OCI-LY3 (cell line): ENCODE measurements around the gene REEP6.

Experiments
- H2AFZ ChIP-seq: fragments of 200-600, 300-600 bp; shearing (Covaris generic); 2 replicates; pipeline ENCODE4 v1.6.0; 2014; ENCODE audit warnings: antibody characterized with exemption, low read depth, low read length
- H3K27ac ChIP-seq: fragments of 200-600, 300-600 bp; sonication (generic); 2 replicates; pipeline ENCODE4 v1.5.1; 2014; ENCODE audit warnings: mild to moderate bottlenecking, low read length, moderate library complexity, mixed read lengths
- H3K27me3 ChIP-seq: fragments of 200-600, 300-600 bp; sonication (generic); 2 replicates; pipeline ENCODE4 v1.6.1; 2014; ENCODE audit warnings: low read depth, low read length, mixed read lengths
- H3K36me3 ChIP-seq: fragments of 200-600, 300-600 bp; sonication (generic); replicated peaks from 2 replicates; pipeline ENCODE3; 2014; ENCODE audit warnings: low read depth, low read length, mixed read lengths
- H3K4me1 ChIP-seq: fragments of 300-600, 200-600 bp; sonication (generic); 2 replicates; pipeline ENCODE4 v1.6.1; 2014; ENCODE audit warnings: low read length, mixed read lengths
- H3K4me2 ChIP-seq: fragments of 200-600, 300-600 bp; sonication (generic); 2 replicates; pipeline ENCODE4 v1.6.1; 2014; ENCODE audit warnings: low read length, mixed read lengths
- H3K4me3 ChIP-seq: fragments of 300-600, 200-600 bp; sonication (generic); 2 replicates; pipeline ENCODE4 v1.5.1; 2014; ENCODE audit warnings: antibody characterized with exemption, mild to moderate bottlenecking, low read length, moderate library complexity
- H3K79me2 ChIP-seq: fragments of 300-600, 200-600 bp; shearing (Covaris generic); 2 replicates; pipeline ENCODE4 v1.6.1; 2014; ENCODE audit warnings: mild to moderate bottlenecking, low read length, mixed read lengths
- H3K9ac ChIP-seq: fragments of 300-600, 200-600 bp; shearing (Covaris generic); 2 replicates; pipeline ENCODE4 v1.6.0; 2014; ENCODE audit warnings: mild to moderate bottlenecking, low read length, moderate library complexity
- H3K9me3 ChIP-seq: fragments of 200-600, 300-600 bp; shearing (Covaris generic); 2 replicates; pipeline ENCODE4 v1.6.1; 2014; ENCODE audit warnings: low read length, mixed read lengths; ENCODE audit not compliant: insufficient read depth
- H4K20me1 ChIP-seq: fragments of 200-600, 300-600 bp; sonication (generic); 2 replicates; pipeline ENCODE4 v1.6.1; 2016; ENCODE audit warnings: low read length, mixed read lengths; ENCODE audit not compliant: insufficient read depth
- EZH2phosphoT487 ChIP-seq: fragments of 200-600 bp; shearing (Covaris generic); IDR thresholded peaks from 2 replicates; pipeline ENCODE4 v1.6.1; 2018; ENCODE audit warnings: antibody characterized with exemption, mixed run types, low read depth
- TF ChIP-seq, protein P1 (sequence below): fragments of 200-600, 300-600 bp; sonication (generic); IDR thresholded peaks from 2 replicates; pipeline ENCODE4 v1.5.1; 2014; ENCODE audit warnings: antibody characterized with exemption, low read length, low read depth

REEP6 gene

DNA sequence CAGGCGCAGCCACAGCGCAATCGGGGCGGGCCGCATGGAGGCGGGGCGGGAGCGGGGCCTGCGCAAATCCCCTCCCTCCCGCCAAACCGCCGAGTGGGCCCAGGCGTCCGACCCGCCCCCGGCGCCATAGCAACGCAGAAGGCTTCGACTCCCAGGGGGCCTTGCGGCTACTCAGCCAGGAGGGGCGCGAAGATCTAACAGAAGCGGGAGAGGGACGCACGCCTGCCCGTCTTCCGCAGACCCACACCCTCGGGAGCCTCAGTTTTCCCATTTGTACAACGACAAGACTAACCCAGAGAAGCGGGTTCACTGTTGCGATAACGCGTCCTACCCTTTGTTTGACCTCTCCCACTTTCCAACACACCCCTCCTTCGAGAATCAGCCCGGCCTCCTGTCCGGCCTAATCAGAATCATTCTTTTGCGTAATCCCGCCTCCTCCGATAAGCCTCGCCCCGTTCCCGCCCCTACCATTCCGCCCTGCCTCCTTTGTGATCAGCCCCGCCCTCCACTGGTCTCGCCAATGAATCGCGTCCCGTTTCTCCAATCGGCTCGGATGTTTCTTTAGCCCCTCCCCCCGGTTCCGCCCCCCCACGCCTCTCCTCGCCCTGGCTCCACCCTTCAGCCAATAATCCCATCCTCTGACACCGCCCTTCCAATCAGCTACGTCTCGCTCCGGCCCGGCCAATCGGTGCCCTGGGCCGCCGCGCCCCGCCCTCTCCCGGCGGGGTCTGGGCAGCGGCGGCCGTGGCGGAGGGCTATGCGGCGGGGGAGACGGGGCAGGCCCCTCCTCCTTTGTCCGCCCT, 469 bp upstream of the REEP6 start, which contains the start of gene PCSK4:
Gene PCSK4 (minus strand): TSS at position 40 of the 803 bp plus-strand sequence. CDS start 4 bp downstream, at position 36.
- H3K27ac ChIP-seq, result no peak within 1 kb of the TSS
- no peaks in the 10 kb centered on the region for H3K27me3 ChIP-seq
- H3K4me2 ChIP-seq, result no peak within 1 kb of the TSS
- H2AFZ ChIP-seq, result no peak within 1 kb of the TSS
- no peaks in the 10 kb centered on the region for H3K4me1 ChIP-seq
- H3K9ac ChIP-seq, result no peak within 1 kb of the TSS
- no peaks in the 10 kb centered on the region for H3K79me2 ChIP-seq
- H3K36me3 ChIP-seq, result no peaks in the 10 kb centered on the region
- H3K9me3 ChIP-seq, result no peaks in the 10 kb centered on the region
- no peak within 1 kb of the TSS for H3K4me3 ChIP-seq
- no peak for TF ChIP-seq EZH2phosphoT487
- TF ChIP-seq, protein P1, sequence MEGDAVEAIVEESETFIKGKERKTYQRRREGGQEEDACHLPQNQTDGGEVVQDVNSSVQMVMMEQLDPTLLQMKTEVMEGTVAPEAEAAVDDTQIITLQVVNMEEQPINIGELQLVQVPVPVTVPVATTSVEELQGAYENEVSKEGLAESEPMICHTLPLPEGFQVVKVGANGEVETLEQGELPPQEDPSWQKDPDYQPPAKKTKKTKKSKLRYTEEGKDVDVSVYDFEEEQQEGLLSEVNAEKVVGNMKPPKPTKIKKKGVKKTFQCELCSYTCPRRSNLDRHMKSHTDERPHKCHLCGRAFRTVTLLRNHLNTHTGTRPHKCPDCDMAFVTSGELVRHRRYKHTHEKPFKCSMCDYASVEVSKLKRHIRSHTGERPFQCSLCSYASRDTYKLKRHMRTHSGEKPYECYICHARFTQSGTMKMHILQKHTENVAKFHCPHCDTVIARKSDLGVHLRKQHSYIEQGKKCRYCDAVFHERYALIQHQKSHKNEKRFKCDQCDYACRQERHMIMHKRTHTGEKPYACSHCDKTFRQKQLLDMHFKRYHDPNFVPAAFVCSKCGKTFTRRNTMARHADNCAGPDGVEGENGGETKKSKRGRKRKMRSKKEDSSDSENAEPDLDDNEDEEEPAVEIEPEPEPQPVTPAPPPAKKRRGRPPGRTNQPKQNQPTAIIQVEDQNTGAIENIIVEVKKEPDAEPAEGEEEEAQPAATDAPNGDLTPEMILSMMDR, result no peak
- H4K20me1 ChIP-seq, result no peaks in the 10 kb centered on the region

DNA sequence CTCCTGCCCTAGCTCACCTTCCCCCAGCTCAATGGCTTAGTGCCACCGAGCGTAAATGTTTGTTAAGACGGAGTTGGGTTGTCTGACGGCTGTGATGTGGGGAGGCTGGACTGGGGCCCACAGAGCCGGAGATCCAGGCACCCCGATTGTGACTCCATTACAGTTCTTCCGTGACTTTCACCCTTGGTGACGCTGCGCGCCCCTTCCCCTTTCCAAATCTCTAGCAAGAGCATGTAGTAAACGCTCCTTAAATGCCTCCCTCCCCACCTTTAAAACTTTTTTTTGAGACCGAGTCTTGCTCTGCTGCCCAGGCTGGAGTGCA, 829 bp downstream of the REEP6 start:
- Histone ChIP-seq H3K9me3 (no peaks in the 10 kb centered on the region), H3K4me1 (no peaks in the 10 kb centered on the region), H3K79me2 (no peaks in the 10 kb centered on the region), H3K9ac (no peak overlapping the region), H3K36me3 (no peaks in the 10 kb centered on the region), H3K27me3 (no peaks in the 10 kb centered on the region), H3K27ac (no peak overlapping the region), H3K4me2 (no peak overlapping the region), H3K4me3 (no peak overlapping the region), H2AFZ (no peak overlapping the region), H4K20me1 (no peaks in the 10 kb centered on the region)
- no peak for TF ChIP-seq EZH2phosphoT487
- TF ChIP-seq, protein P1, result no peak

DNA sequence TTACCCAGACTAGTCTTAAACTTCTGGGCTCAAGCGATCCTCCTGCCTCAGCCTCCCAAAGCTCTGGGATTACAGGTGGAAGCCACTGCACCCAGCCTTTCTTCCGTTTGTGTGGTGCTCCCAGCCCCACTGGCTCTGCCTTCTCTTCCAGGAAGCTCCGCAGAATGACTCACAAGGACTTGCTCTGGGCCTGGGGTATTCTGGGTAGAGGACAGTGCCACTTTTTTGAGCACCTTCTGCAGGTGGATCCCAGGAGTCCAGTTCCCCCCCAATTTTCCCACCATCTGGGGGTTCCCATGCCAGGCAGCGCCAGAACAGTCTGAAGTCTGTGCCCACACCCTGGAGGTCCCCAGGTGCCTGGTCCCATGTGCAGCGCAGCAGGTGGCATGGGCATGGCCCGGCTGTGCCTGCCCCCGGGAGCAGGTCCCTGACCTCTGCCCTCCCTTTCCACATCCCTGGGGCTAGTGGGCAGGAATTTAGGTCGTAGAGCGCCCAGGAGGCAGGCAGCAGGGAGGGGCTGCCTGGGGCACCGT, 1.6 kb downstream of the REEP6 start:
- H4K20me1 ChIP-seq, result no peaks in the 10 kb centered on the region
- no peak for TF ChIP-seq EZH2phosphoT487
- TF ChIP-seq, protein P1, result no peak
- no peak overlapping the region for H3K4me3 ChIP-seq
- no peak overlapping the region for H3K9ac ChIP-seq
- H3K9me3 ChIP-seq, result no peaks in the 10 kb centered on the region
- H3K4me2 ChIP-seq, result no peak overlapping the region
- no peaks in the 10 kb centered on the region for H3K79me2 ChIP-seq
- no peaks in the 10 kb centered on the region for H3K27me3 ChIP-seq
- H2AFZ ChIP-seq, result no peak overlapping the region
- no peak overlapping the region for H3K27ac ChIP-seq
- no peaks in the 10 kb centered on the region for H3K4me1 ChIP-seq
- no peaks in the 10 kb centered on the region for H3K36me3 ChIP-seq

DNA sequence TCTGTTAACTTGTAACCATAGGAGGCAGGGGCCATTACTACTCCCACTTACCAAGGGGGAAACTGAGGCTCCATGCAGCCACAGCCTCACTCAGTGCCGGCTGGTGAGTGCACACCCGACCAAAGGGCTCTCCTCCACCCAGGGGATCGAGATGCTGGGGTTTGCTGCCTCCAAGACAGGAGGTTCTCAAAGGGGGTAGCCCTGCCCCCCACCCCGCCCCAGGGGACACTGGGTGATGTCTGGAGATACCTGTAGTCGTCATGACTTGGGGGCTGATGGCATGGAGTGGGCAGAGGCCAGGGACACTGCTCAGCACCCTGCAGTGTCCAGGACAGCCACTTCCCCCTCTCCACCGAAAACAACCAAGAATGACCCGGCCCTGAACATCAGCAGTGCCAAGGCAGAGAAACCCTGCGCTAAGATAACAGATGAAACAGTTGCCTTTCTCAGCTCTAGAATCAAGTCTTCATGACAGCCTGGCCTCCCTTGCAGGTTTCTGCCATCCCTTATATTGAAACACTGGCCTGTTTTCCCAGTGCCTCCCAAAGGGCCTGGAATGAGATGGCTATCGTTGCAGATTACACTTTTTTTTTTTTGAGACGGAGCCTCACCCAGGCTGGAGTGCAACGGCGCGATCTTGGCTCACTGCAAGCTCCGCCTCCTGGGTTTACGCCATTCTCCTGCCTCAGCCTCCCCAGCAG, 3.3 kb downstream of the REEP6 start:
- Histone ChIP-seq H3K4me3 (no peak overlapping the region), H3K9me3 (no peaks in the 10 kb centered on the region), H3K4me2 (no peak overlapping the region), H2AFZ (no peak overlapping the region), H3K9ac (no peak overlapping the region), H4K20me1 (no peaks in the 10 kb centered on the region), H3K79me2 (no peaks in the 10 kb centered on the region), H3K27ac (no peak overlapping the region), H3K36me3 (no peaks in the 10 kb centered on the region), H3K4me1 (no peaks in the 10 kb centered on the region), H3K27me3 (no peaks in the 10 kb centered on the region)
- TF ChIP-seq, protein P1, result no peak
- TF ChIP-seq EZH2phosphoT487, result no peak
